DMS153 treated with DMSO at 0.1 percent for 48 hours (cell line): ENCODE results near the gene GINS1.

Source experiments
- DNase-seq: peaks from one replicate; lab custom pipeline; 2025; ENCODE audit not compliant: unreplicated experiment; lab: John Stamatoyannopoulos, UW

The GINS1 gene

DNA sequence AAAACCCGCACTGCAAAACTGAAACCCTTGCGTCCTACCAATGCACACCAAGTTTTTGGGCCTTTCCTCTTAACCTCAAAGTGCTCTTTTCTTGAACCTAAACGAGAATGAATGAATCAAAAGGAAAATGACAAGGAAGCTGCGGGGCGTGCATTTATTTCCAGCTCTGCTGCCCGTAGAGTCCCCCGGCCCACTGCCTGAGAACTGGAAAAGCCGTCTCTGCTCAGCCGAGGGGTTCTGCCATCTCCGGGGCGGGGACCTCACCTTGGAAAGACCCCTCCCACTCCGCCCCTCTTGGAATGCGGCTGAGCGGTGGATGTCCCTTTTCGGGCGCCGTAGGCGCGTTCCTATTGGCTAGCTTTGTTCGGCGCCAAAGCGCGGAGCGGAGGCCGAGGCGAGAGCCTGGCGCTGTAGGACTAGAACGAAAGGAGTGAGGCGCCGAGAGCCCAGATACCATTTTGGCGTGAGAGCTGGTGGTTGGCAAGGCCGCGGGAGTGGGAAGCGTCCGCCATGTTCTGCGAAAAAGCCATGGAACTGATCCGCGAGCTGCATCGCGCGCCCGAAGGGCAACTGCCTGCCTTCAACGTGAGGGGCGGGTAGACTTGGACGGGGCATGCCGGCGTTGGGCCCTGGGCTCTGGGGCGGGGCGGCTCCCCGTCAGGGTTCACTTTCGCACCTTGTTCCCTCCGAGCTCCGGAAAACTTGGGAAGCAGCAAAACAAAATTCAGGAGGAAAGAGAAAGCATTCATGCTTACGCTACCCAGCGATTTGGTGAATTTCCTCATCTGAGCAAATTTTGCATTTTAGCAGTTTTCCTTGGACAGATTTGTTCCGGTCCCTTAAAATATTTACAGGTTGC is at the start of gene GINS1:
TSS of gene GINS1 (plus strand) at position 363 of the 859 bp plus-strand sequence. CDS start at position 511, 148 bp downstream.
- peak; percentile 81 for DNase-seq

DNA sequence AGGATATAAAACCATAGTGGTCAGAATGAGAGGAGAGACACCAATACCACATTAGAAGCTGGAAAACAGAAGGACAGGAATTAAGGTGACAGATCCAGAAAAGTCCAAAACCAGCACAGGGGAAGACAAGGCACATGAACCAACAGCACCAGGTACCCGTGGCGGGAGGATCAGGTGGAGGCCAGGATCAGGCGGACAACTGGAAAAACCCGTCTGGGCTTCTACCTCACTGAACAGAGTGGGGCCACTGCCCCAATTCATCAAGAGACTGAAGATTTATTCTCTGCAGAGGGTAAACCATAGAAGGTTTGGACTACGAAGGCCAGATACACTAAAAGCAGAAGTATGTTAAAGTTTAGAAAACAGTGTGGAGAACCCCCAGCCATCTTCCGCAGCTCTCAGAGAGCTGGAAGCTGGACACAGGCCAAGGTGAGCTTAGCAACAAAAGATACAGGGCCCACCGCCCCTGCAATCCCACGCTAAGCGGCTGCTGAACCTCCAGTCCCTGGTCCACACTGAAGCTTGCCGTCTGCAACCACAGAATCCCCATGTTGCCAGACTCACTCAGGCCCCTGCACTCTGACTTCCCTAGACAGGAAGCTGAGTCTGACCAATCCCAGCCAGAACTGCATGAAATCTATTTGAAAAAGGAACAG is 46.7 kb upstream of the GINS1 start:
- no peak for DNase-seq

DNA sequence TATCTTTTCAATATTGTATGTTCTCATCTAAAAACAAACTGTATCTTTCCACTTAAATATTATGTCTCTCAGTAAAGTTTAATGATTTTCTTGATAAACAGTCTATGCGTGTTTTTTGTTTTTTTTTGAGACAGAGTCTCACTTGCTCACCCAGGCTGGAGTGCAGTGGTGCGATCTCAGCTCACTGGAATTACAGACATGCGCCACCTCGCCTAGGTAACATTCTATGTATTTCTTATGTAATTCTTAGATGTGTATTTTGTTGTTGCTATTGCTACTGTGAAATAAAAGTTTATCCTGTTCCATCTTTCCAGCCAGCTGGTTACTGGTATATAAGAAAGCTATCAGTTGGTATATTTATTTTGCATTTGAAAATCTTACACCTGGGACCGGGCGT is 46.2 kb upstream of the GINS1 start:
- no peak for DNase-seq

DNA sequence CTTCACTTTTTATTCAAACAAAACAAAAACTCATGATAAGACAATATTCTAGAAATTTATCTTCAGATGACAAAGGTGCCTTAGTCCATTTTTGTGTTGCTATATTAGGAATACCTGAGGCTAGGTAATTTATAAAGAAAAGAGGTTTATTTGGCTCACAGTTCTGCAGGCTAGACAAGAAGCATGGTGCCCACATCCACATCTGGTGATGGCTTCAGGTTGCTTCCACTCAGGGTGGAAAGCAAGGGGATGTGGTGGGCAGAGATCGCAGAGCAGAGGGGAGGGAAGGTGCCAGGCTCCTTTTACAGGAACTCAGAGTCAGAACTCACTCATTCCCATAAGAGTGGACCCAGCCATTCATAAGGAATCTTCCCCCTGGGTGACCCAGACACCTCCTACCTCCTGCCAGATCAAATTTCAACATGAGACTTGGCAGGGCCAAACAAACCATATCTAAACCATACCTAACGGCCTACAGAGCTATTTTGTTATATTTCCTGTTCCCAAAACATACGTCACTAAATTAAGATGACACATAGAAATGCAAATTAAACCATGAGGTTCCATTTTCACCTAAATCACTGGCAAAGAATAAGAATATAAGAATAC is 43.2 kb upstream of the GINS1 start:
- no peak for DNase-seq

DNA sequence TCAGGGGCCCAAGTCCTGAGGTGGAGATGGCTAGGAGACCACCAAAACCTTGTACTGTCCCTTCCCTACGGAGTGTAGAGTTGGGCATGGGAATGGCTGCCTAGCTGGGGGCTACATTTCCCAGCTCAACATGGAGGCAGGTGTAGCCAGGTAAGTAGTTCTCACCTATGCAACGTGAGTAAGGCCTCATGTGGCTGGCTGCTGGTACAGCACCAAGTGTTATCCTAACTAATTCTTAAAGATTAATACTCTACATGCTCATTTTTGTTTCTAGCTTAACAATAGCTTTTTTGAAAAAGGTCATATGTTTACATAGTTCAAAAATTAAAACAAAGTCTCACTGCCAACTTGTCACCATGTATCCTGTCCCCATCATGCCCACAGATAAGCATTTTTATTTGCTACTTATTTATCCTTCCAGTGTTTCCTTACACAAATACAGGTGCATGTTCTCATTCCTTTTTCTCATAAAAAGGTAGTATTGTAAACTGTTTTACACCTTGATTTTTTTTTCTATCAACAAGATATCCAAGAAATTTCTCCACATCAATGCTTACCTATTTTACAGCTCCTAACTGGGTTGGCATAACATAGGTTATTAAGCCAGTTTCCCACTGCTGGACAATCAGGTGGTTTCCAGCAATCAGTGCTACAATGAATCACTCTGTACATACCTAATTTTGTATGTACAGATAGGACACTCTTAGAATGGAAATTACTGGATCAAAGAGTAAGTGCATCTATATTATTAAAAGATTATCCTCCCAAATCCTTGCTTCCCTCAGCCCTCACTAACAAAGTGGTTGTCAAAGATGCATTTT is 42.4 kb upstream of the GINS1 start:
- no peak for DNase-seq

DNA sequence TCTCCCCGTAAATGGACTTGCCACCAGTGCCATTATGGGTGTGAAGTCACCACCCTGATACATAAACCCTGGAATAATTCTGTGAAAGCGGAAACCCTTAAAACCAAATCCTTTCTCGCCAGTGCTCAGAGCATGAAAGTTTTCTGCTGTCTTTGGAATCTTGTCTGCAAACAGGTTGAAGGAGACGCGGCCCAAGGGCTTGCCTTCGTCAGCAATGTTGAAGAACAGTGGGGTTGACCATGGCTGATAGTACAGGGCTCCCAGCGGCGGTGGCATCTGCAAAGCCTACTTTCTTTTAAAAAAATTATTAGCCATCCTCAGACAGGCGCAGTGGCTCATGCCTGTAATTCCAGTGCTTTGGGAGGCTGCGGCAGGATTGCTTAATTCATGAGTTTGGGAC is 38.9 kb upstream of the GINS1 start:
- DNase-seq = no peak

DNA sequence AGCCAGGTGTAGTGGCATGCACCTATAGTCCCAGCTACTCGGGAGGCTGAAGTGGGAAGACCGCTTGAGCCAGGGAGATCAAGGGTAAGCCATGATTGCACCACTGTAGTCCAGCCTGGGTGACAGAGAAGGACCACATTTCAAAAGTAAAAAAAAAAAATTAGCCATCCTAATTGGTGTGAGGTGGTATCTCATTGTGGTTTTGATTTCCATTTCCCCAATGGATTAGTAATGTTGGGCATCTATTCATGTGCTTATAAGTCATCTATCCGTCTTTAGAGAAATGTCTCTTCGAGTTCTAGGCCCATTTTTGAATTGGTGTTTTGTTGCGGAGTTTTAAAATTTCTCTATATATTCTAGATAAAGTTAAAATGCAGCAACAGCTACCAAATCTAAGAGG is 38.5 kb upstream of the GINS1 start:
- no peak for DNase-seq

DNA sequence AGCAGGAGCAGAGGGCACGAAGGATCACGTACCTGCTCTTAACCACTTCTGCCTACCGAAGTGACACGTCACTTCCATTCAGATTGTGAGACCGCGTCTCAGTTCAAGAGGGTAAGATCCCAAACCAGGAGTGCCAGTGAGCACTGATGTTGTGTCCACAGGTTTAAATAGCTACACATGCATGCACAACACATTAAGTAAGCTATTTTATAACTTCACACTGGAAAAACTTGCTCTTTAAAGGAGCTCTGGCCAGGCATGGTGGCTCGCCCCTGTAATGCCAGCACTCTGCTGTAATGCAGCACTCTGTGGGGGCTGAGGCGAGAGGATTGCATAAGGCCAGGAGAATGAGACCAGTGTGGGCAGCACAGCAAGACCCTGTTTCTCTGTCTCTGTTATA is 37.9 kb upstream of the GINS1 start:
- no peak for DNase-seq

DNA sequence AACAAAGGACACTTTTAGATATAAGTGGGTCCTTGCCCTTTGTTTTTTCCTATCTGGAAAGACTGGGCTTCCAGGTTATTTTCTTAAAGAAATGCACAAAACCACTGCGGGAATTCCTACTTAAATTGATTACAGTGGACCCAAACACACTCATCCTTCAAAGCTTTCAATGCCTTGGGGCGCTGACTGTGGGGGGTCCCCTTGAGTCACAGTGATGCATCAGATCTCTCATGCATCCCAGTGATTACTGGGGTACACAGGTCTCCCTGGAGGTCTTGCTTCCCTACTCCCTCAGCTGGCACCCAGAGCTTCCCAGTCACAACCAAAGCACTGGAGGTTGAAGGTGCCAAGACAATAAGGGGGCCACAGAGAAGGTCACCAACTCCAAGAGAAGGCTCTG is 37.5 kb upstream of the GINS1 start:
- DNase-seq = no peak

DNA sequence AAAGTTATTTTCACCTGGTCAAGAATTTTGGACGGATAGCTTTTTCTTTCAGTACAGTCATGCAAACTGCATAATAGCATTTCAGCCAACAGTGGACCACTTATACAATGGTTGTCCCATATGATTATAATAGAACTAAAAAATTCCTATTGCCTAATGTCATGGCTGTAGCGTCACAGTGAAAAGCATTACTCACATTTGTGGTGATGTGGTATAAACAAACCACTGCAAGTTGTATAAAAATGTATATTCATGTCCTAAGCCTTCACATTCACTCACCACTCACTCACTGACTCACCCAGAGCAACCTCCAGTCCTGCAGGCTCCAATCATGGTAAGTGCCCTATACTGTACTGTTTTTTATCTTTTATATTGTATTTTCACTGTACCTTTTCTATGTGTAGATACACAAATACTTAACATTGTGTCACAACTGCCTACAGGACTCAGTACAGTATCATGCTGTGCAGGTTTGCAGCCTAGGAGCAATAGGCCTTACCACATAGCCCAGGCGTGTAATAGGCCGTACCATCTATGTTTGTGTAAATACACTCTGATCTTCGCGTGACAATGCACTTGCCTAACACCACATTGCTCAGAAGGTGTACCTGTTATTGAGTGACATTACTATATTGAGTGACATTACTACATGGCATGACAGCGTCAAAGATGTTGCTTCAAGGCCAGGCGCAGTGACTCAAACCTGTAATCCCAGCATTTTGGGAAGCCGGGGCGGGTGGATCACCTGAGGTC is 34.7 kb upstream of the GINS1 start:
- DNase-seq = no peak

DNA sequence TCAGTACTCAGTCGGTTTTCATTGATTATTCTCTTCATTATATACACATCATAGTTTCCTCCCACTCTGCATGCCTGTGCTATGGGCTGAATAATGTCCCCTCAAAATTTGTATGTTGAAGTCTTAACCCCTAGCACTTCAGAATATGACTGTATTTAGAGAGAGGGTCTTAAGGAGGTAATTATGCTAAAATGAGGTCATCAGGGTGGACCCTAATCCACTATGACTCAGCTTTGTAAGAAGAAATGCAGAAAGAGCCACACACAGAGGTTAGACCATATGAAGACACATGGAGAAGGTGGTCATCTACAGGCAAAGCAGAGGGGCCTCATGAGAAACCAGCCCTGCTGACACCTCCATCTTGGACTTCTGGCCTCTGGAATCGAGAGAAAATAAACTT is 32.6 kb upstream of the GINS1 start:
- DNase-seq = no peak

DNA sequence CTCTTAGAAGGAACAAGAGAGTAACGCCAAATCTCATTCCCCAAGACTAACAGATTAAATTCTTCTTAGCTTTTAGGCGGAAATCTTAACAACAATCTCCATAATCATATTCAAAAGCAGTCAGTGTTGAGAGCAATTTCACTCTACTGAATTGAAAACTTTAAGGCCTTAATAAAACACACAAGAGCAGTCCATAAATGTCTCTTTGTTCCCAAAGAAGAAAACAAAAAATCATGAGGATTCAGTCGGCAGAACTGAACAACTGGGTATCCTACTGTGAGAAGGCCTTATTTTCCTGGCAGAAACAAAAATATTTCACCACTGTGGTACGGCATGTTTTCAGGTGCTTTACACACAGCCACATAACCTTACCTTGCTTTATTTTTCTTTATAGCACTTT is 31.2 kb upstream of the GINS1 start:
- DNase-seq = no peak

DNA sequence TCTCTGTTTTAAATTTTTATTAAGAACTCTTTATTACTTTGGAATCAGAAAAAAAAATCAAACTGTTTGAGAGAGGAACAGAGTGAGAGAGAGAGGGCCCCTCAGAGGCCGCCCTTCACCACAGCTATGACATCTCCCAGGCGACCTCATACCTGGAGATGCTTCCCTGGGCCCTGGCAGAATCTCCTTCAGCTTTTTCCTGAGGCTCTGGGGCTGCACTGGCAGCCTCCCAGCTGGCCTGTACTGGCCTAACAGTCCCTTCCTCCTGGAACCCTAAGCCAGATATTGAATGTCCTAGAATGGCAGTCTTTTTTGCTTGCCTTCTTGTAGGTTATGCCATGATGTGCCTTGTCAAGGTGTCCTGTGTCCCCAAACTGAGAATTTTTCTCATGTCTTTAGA is 30.6 kb upstream of the GINS1 start:
- DNase-seq = no peak

DNA sequence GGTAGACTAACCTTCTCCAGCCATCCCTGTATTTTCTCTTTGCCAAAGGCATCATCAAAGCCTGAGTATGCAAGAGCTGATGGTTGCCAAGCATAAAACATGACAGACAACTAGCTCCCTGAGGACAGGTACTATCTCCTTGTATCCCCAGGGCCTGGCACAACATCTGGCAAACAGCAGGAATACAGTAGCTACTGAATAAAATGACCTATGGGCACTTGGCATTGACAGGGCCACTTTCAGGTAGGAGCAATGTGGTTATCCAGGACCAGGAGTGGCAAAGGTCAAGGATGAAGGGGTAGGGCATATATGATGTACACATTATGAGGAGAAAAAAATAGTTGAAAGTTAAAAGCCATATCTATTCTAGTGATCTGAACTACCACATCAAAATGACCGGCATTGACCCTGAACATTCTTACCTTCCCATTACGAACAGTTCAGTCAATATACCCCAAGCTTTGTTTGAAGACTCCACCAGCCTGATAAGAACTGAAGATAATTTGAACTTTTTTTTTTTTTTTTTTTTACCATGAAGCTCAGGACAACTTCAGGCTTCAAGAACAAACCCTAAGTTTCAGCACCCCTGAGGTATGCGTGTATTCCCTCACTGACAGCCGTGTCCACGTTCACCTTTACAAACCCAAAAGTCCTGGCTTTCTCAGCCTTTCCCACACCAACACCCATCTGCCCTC is 29.1 kb upstream of the GINS1 start:
- DNase-seq = no peak

DNA sequence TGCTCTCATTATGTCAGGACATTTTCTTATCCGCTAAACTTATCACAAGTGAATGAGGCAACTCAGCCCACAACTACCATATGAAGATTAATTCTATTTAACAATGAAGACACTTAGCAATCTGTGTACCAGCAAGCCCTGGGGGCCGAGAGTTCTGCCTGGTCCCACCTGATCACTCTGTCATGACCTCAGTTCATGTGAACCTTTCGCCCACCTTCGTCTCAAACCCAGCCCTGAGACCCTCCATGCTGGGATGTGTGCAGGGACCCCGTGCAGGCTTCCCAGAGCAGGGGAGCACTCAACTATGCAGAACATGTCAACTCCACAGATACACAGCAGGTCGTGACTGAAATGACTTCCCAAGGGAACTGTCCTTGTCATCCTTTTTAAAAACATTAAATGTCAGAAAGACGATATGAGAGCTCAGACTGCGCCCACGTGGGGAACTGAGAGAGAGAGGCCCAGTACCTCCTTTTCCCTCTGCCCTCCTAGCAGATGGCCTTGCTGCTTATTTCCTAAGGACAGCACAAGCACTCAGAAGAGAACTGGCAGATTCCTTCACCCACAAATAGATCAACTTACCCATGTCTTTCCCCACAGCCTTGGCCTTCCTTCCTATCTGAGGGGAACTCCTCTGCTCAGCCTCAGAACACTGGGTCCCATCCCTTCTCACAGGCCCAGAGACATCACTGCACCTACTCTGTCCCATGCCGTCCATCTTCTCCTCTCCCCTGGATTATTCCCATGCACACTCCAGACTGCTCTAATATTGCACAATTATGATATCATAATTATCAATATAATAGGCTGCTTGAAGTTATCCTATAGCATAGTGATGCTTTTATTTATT is 28.4 kb upstream of the GINS1 start:
- no peak for DNase-seq

DNA sequence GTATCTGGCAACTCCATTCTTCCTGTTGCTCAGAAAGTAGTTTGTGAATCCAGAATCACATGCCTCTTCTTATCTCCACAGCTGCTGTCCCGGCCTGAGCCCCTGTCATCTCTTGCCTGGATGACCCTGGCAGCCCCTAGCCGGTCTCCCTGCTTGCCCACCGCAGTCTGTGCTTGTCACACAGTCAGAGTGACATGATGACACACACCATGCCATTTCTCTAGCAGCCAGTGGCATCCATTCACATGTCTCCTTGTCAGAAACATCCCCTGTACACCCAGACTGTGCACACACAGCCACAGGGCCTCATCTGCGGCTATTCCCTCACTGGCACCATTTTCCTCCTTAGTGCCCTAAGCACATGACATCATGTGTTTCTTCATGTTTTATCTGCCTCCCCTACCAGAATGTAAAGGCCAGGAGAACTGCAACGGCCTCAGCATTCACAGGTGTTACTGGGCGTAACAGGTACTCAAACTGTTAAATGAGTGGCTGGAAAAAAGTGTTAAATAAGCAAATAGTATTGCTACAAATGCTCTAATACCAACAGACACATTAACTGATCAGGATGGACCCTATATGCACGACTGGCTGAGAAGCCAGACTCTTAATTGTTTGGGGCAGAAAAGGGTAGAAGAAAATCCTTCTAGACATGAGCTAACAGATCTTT is 26.4 kb upstream of the GINS1 start:
- DNase-seq = no peak

DNA sequence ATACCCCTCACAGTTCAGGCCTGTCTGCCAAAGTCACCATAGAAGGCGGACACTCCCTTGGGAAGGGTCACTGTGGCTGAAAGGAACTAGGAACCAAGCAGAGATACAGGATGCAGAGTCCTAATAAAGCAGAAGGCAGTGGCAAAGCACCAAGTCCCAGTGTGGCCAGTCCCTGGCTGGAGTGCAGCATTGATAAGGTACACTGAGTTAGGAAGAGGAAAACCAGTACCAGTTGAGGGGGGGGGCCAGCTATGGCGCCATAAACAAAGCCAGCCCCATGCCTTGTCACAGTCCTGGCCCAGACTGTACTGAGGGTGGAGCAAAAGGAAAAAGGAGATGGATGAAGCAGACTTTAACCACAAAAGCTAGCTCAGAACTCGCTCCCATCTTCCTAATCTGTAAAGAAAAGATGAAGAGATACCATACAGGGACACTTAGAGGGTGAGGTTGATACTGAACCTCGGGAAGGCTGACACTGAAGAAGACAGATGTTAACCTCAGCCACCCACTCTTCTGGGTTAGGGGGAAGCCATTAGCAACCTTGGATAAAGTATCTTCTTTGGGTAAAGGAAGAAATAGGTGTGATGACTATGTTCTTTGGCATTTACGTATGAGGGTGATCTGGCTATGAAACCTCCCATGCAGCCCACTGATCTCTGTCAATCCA is 24.6 kb upstream of the GINS1 start:
- no peak for DNase-seq

DNA sequence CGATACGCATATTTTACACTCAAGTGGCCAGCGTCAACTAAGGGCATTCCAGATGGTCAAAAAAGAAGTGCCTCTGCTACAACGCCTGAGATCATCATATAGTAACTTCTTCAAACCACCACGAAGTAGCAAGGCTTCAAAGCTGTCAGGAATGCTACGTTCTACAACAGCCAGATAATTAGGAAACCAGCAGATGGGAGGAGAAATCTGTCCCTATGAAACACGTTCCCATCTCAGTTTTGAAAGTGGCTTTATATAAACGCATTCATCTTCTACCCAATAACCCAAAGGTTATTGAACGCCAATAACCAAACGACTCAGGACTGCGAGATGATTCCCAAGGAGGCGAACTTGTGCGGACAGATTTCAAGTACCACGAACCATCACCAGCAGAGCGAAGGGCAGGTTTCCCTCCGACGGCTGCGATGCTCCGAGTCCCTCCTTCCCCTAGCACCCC is 18.0 kb upstream of the GINS1 start:
- DNase-seq = no peak
